T-helper 22 cell (primary cell): ENCODE measurements around the gene ZFP36L2.

Experiments
- DNase-seq: peaks from one replicate; pipeline ENCODE4 v3.0.0-alpha.2; 2020; ENCODE audit warnings: low read depth

Gene ZFP36L2, protein sequence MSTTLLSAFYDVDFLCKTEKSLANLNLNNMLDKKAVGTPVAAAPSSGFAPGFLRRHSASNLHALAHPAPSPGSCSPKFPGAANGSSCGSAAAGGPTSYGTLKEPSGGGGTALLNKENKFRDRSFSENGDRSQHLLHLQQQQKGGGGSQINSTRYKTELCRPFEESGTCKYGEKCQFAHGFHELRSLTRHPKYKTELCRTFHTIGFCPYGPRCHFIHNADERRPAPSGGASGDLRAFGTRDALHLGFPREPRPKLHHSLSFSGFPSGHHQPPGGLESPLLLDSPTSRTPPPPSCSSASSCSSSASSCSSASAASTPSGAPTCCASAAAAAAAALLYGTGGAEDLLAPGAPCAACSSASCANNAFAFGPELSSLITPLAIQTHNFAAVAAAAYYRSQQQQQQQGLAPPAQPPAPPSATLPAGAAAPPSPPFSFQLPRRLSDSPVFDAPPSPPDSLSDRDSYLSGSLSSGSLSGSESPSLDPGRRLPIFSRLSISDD

DNA sequence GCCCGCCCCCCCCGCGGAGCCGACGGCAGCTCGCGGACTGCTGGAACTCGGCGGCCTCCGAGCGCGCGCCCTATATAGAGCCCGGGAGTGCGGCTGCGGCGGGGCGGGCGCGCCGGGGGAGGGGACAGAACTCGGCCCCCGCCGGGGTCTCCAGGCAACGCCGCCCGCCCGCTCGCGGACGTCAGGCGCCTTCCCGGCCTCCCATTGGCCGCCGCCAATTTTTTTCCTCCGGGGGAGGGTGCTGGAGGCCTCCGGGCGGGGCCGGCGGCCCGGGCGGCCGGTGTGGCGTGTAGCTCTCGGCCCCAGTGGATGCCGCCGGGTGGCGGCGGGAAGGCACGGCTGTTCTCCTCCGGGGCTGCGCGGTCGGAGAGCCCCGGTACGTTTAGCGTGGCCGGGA is at the start of gene ZFP36L2:
Gene ZFP36L2, minus strand, starts transcription at position 49 of the 397 bp plus-strand sequence. CDS start 291 bp downstream, outside the sequence.
- peak; percentile 92 for DNase-seq

DNA sequence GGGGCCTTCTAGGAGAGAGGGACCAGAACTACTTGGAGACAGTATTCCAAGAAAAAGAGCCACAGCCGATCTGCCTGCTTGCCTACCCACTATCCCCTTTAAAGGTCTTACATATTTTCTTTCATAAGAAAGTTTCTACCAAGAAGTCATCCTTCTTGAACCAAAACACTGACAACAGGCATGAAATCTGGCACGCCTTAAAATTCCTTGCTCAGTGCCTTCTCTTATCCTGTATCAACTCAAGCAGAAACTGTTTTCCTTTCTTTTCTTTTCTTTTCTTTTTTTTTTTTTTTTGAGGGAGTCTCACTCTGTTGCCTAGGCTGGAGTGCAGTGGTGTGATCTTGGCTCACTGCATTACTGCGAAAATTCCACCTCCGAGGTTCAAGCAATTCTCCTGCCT is 48.3 kb upstream of the ZFP36L2 start:
- no peak for DNase-seq

DNA sequence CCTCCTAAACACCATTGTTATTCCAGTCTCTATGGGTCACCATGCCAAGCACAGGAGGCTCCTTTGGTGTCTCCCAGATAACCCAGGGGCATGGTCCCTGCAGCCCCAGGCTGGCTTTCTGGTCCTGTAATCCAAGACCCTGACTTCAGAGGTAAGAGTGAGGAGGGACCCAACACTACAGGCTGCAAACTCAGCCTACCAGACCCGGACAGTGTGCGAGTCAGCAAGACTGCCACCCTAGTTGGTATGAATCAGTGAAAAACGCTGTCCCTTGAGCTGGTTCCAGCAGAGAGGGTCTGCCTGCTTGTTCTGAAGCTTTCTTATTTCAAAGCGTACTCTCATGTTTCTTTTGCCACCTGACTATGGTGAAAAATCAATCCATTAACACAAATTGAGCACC is 47.6 kb upstream of the ZFP36L2 start:
- DNase-seq = no peak

DNA sequence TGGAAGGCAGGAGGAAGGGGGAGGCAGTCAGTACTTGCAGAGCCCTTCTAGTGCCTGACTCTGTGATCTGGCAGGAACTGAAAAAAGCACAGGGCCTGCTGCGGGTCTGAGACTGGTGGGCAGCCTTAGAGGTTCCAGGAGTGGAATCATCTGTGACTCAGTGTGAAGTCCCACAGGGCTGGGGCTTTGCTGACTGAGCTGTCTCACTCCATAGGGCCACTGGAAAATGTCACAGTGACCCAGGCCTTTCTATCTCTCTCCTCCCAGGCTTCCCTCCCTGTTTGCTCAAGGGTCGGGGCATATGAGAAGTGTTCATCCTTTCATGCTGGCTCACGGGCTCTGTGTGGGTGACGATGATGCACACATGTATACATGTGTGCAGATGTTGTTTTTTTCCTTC is 47.1 kb upstream of the ZFP36L2 start:
- DNase-seq = no peak

DNA sequence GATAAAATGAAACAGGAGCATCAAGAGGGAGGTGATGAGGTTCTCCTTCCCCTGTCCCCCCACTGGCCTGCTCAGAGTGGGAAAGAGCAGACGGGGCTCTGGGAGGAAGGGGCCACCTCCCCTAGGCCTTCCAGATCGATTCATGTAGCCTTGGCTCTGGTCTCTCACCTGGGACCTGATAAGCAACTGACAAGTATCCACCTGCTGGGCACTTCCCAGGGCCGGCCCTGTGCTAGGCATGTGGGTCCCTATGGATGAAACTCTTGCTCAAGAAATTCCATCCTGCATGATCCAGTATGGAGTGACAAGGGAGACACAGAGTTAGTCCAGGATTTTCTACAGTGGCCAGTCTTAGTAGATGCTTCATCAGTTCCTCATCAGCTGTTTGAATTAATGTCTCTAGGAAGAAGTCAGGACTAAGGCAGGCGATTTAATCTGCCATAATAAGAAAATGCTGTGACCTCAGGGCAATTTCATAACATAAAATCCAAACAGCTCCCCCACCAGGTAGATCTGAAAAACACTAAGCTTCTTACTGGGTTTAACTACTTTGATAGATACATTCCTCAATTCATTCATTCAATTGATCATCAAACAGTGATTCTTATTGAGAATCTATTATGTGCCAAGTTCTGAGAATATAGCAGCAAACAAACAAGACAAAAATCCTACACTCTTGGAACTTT is 44.7 kb upstream of the ZFP36L2 start:
- no peak for DNase-seq

DNA sequence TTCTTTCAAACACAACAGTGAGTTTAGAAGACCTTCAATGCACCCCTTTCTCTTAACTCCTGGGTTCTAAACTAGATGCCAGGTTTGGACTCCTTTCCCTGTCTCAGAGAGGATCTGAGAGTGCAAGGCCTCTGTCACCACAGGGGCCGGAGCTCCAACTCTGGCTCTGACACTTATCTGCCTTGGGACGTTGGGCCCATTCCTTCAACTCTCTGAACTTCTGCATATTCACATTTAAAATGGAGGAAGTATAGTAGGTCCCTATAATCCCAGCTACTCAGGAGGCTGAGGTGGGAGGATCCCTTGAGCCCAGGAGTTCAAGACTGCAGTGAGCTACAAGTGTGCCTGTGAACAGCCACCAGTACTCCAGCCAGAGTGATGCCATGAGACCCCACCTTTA is 44.1 kb upstream of the ZFP36L2 start:
- DNase-seq = no peak

DNA sequence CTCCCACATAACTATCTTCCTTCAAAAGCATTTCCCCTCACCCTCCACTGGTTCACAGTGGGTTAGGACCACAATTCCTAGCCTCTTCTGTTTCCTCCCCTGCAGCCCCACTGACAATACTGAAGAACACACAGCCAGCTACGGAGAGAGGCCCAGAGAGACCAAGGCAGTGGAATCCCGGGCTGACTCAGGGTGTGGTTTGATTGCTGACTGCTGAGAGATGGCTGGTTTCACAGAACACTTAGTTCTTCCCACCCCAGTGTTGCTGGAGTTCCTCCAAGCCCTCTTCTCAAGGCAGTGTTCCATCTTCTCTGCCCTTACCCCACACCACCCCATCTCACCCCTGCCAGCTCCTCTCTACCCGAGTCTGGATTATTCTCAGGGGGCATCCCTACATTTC is 43.3 kb upstream of the ZFP36L2 start:
- no peak for DNase-seq

DNA sequence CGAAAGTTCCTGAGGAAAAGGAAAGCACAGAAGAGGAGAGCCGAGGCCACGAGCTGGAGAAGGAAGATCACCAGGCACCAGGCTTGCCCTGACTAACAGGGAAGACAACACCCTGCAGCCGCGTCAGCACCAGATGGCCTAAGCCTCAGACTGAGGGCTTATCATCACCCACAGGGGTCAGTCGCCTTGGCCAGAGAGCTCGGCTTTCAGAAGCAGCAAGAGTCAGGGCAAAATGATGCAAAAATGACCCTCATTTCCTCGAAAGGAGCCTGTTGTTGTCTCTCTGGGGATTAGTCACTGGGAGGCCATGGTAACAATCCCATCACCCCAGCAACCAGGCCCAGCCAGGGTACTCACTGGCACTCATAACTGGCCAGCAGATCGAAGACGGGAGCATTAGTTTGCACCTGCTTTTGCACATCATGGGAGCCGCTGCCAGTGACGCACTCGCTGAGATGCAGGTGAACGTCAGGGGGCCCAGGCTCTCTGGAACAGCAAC is 42.7 kb upstream of the ZFP36L2 start:
- DNase-seq = no peak

DNA sequence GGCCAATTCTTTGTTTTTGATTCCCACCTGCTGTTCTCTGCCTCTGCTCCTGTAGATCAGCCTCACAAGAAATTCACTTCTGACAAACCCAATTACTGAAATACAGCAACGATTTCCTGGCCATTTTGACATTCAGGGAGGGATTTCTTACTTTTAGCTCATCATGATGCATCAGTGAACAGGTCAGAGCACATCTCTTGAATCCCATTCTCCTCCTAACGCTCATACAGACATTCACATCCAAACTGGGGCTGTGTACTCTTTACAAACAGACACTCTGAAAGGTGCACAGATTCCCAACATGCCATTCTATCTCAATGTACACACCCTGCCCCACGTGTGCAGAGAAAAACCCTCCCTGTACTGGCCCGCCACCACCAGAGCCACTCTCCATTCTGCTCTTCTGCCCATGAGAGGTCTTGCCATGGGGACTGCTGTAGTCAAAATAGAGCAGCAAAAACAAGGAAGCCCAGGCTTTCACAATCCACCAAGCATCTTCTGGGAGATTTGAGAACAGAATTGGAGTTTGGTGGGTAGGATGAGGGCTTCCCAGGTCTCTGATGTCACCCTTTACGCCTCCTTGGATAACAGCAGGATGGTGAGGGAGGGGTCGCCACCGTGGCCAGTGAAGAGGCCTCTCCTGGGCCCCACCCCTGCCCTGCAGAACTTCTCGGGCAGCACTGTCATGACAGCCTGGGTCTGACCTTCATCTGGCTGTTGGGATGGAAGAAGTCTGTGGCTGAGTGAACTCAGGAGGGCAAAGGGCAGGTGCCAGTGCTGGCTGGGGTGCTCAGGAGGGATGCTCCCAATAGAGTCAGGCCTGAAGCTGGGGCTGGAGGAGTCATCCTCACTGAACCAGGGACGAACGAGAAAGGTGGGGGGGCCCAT is 41.9 kb upstream of the ZFP36L2 start:
- no peak for DNase-seq

DNA sequence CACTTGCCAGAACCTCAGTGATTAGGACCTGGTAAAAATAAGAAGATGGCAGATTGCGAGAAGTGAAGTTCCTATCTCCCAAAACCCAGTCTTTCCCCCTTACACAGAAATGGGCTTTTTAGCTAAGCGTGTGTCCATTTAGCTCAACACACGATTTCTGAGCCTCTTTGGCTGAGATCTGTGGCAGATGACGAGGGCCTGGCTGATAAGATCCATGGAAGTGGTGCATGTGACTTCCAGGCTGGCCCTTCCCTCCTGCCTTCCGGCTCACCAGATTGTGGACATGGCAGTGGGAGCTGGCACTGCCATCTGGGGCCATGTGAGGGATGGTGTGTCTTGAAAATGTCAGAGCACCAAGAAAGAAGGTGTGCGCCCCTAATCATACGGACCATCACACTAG is 41.0 kb upstream of the ZFP36L2 start:
- DNase-seq = no peak

DNA sequence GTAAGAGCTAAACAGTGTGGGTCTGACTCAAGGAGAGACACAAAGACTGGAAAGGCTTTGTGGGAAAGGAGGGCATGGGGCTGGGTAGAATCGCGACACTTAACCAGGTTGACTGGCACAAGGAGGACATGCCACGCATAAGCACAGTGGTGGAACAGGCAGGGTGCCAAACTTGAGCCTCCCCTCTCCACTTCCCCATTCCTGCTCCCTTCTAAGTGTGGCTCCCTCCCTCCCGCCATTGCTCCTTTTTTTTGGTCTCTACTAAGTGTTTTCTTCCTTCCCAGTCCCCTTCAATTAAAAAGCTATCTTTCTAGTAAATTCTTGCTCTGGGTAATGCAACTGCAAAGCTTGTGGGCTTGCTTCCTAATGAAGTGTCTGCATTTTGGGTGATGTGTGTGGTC is 40.3 kb upstream of the ZFP36L2 start:
- no peak for DNase-seq

DNA sequence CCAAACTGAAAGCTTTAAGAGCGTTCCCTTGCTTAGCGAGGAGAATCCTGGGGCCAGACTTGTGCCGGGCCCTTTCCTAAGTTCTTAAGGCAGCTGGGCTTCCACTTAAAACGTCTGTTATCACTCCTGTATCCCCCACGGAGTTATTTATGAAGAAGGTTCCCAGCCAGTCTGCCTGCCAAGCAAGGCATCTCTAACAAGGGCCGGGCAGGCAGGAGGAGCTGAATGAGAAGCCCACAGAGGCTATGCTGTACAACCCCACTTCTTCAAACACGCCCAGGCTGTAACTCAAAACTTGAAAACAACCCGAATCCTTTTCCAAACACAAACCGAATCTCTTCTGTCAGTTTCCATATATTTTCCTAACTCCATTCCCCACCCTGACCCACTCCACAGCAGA is 39.0 kb upstream of the ZFP36L2 start:
- no peak for DNase-seq

DNA sequence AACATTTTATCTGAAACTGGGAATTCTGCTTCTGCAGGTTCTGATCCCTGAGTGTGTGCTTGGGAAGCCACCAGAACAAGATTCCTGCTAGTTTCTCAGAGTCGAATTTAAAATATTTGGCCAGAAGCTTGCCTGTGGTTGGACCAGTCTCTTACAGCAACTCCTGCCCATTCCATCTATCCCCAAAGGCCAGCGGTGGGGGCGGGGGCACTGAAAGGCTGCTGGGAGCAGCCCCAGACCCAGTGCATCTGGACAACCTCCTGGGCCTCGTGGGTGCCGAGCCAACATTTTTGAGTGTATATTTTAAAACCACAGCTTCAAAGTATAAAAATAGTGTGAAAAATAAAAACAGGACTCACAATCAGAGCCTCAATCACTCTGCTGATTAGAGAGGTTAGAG is 38.6 kb upstream of the ZFP36L2 start:
- DNase-seq = no peak

DNA sequence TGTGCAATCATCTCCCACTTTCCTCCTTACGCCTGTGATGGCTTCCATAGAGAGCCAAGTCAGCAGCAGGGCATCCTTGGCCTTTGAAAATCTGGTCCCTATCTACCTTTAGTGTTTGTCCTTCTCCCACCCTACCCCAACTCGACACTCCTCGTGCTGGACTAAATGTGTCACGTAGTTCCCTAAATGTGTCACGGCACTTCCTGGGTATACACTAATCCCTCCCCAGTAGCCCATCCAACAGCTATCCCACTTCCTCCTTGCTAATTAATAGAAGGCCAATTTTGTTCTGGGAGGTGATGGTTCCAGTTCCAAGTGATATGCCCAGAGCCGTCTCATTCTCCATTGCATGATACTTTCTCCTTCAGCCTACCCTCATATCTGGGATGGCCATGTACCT is 36.5 kb upstream of the ZFP36L2 start:
- DNase-seq = no peak

DNA sequence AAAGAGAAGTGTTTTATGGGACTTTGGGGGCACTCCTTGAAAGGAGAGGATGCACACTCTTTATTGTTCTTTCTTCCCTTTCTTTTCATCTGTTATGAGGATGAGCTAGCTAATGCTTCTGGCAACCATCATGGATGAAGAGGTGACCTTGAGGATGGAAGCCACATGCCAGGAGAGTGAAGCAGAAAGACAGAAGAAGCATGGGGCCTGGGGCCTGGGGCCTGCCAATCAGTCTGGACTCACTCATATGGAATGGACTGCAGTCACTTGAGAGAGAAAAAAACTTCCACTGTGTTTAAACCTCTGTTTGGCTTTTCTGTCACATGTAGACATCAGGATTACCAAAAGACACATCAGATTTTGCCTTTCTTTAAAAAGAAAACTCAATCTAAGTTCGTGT is 35.8 kb upstream of the ZFP36L2 start:
- no peak for DNase-seq

DNA sequence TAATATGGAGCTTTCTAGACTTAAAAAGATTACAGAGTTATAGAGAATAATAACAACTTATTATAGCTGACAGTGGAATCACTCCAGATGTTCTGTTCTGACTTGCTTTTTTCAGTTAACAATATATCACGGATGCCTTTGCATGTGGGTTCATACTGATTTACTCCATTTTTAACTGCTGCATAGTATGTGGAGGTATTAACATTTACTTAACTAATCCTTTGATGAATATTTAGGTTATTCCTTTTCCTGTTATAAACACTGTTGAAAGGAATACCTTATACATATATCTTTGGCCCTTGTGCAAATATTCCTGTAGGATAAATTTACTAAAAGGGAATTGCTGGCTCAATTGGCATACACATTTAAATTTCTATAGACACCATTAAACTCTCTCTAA is 33.1 kb upstream of the ZFP36L2 start:
- DNase-seq = no peak

DNA sequence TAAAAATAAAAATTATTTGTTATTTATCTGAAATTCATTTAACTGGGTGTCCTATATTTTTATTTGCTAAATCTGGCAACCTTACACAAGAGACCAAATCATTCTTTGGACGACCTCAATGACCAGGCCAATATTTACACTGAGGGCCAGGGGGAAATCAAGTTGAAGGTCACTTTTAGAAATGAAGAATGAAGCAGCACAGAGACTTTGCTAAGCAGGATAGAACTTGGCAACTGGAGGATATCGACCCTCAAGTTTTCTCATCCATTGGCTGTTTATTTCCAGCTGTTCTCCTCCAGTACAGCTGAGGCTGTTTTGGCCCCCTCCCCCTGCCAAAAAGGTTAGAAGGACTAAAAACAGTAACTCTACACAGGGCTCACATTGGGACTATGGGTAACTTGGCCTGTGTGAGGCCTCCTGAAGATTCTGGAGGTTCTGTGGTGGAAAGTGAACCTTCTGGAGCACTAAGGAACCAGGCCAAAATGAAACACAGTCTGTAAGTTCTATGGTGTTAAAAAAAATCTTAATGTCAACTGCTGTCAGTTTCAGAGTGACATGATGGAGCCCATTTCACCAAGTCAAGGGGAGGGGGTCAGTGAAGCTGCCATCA is 32.2 kb upstream of the ZFP36L2 start:
- DNase-seq = no peak

DNA sequence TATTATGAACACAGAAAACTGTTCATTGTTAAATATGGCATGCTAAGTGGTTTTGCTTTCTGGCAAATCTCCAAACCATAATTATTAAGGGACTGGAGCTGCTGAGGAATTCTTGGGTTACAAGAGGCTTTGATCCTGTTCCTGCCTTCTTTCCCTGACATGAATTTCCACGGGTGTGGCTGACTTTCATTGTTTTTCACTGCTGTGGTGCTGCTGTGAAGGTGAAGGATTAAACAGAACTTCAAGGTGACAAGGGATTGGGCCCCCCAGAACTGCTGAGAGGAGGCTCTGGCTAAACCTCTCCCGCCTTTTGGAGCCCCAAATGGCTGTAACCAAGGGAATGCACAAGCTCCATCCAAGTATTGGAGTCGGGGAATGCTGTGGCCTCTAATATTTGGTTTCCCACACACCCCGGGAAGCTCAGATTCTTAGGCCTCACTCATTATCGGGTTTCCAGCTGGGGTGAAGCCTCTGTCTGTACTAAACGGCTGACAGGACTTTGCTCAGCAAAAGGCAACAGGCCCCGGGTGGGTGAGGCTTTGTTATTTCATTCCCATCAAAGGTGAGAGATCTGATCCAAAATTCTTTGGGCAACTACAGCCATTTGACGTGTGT is 29.0 kb upstream of the ZFP36L2 start:
- DNase-seq = no peak

DNA sequence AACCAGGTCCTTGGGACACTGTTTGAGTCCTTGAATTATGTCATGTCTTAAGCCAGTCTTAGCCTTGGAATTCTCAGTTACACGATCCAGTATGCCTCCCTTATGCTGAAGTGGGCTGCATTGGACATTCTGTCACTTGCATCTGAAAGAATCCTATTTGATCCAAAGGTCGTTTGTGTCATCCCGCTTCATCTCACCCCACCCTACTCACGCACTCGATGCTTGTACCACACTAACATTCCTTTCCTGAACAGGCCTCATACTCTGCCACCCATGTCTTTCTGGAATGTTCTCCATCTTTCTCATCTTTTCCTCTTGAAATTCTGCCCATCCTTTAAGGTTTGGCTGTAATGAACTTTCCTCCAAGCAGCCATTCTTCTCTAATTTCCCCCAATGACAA is 27.9 kb upstream of the ZFP36L2 start:
- DNase-seq = no peak

DNA sequence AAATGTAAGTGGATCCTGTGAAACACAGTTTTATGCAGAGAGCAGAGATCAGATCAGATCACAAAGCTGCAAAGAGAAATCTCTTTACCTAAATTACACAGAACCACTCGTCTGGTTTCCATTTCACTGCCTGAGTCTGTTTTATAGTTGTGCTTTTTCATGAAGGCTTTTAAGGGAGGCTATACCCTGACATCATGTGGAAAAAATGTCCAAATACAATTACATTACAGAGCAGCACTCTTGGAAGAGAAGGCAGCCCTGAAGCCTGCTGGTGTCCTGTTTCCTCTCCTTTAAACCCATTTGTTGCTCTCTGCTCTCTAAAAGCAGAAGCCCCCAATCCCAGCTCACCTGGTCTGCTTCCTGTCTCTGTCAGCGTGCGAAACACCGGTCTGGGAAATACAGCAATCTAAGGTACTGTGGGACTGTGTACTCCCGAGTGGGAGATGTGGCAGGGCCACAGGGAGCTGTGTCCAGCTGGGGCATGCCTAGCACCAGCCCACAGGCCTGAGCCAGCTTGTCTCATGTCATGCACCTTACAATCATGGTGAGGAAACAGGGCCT is 24.8 kb upstream of the ZFP36L2 start:
- no peak for DNase-seq

DNA sequence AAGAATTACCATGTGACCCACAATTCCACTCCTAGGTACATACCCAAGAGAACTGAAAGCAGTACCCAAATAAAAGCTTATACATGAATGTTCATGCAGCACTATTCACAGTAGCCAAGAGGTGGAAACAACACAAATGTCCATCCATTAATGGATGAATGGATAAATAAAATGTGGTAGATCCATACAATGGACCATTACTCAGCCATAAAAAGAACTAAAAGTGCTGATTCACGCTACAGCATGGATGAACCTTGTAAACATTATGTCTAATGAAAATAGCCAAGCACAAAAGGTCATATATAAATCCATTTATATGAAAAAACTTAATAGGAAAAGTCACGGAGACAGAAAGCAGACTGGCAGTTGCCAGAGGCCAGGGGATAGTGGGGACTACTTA is 23.6 kb upstream of the ZFP36L2 start:
- DNase-seq = no peak
